Measurements from ENCODE around the gene SYT14. TPM values are rescaled to one million over a fixed set of nuclear protein-coding genes. Genes with fewer than 3 reads are reported as not detected.

The SYT14 gene
- polyA plus RNA-seq, 3 donors: not detected

- H3K36me3 Mint-ChIP-seq: no peaks in the 10 kb centered on the region
- H3K4me1 ChIP-seq (ENCODE audit: control insufficient read depth in 1 of 2, insufficient read depth in 2 of 2, low read length in 2 of 2): no peaks in the 10 kb centered on the region
- H3K4me3 Mint-ChIP-seq: no peak overlapping the region
- peaks cover 2 to 8% (median 4%) of the 10 kb centered on the region in 3 donors for H3K27me3 Mint-ChIP-seq (ENCODE audit: low read depth in 3 of 3)
- no peak overlapping the region for H3K9ac ChIP-seq (ENCODE audit: insufficient read depth, low read length, poor library complexity, severe bottlenecking)
- H3K27me3 ChIP-seq (ENCODE audit: control insufficient read depth in 2 of 2, insufficient read depth in 2 of 2, low read length in 2 of 2): no peaks in the 10 kb centered on the region
- H3K9me3 Mint-ChIP-seq: peaks cover 0 to 2% (median 0%) of the 10 kb centered on the region in 7 donors
- no peaks in the 10 kb centered on the region for H3K36me3 ChIP-seq (replicated peaks in 1 of 2; ENCODE audit: control insufficient read depth in 1 of 2, insufficient read depth in 2 of 2, low read length in 2 of 2)
- H3K4me1 Mint-ChIP-seq: no peaks in the 10 kb centered on the region
- DNase-seq: no peak
- no peak overlapping the region for H3K27ac Mint-ChIP-seq
- no peak overlapping the region for H3K27ac ChIP-seq (ENCODE audit: low read depth in 1 of 2, low read length in 2 of 2)
- intact Hi-C loops (cut with micrococcal nuclease): no loop called here
- TF ChIP-seq CTCF (IDR thresholded peaks at IDR 0.05): no peak
- H3K9me3 ChIP-seq (replicated peaks in 1 of 2; ENCODE audit: control insufficient read depth in 1 of 2, insufficient read depth in 1 of 2, low read length in 2 of 2): peaks cover 0 to 2% of the 10 kb centered on the region in 2 donors
- no peaks in the 10 kb centered on the region for H3K79me2 ChIP-seq (ENCODE audit: insufficient read depth, low read length)
- WGBS (ENCODE audit: insufficient coverage): 100% methylated on average over 2 of the region's 3 CpGs
- H3K4me3 ChIP-seq (replicated peaks in 1 of 3; ENCODE audit: low read depth in 2 of 3, low read length in 3 of 3): no peak overlapping the region
- no peak overlapping the region for H3K4me2 ChIP-seq (replicated peaks; ENCODE audit: extremely low read depth, low read length, poor library complexity, severe bottlenecking)
- no peaks in the 10 kb centered on the region for H4K20me1 ChIP-seq (ENCODE audit: insufficient read depth, low read length)
- H2AFZ ChIP-seq (ENCODE audit: insufficient read depth, low read depth, low read length, poor library complexity, severe bottlenecking): no peak overlapping the region
These were observed 45.9 kb downstream of the SYT14 start for GRCh38 chr1:209983953-209984352.

GRCh38 chr1:209985002-209985401 lies 47.0 kb downstream of the SYT14 start:
- DNase-seq: no peak
- no peak for TF ChIP-seq CTCF (IDR thresholded peaks at IDR 0.05)
- no peaks in the 10 kb centered on the region for H3K36me3 Mint-ChIP-seq
- H3K27me3 Mint-ChIP-seq (ENCODE audit: low read depth in 3 of 3): peaks cover 2 to 8% (median 4%) of the 10 kb centered on the region in 3 donors
- Histone ChIP-seq H3K4me2 (replicated peaks; ENCODE audit: extremely low read depth, low read length, poor library complexity, severe bottlenecking) (no peak overlapping the region), H3K36me3 (replicated peaks in 1 of 2; ENCODE audit: control insufficient read depth in 1 of 2, insufficient read depth in 2 of 2, low read length in 2 of 2) (no peaks in the 10 kb centered on the region), H3K4me3 (replicated peaks in 1 of 3; ENCODE audit: low read depth in 2 of 3, low read length in 3 of 3) (no peak overlapping the region), H4K20me1 (ENCODE audit: insufficient read depth, low read length) (no peaks in the 10 kb centered on the region), H3K9ac (ENCODE audit: insufficient read depth, low read length, poor library complexity, severe bottlenecking) (no peak overlapping the region), H2AFZ (ENCODE audit: insufficient read depth, low read depth, low read length, poor library complexity, severe bottlenecking) (no peak overlapping the region), H3K9me3 (replicated peaks in 1 of 2; ENCODE audit: control insufficient read depth in 1 of 2, insufficient read depth in 1 of 2, low read length in 2 of 2) (peaks cover 0 to 2% of the 10 kb centered on the region in 2 donors), H3K27ac (ENCODE audit: low read depth in 1 of 2, low read length in 2 of 2) (no peak overlapping the region), H3K4me1 (ENCODE audit: control insufficient read depth in 1 of 2, insufficient read depth in 2 of 2, low read length in 2 of 2) (no peaks in the 10 kb centered on the region), H3K79me2 (ENCODE audit: insufficient read depth, low read length) (no peaks in the 10 kb centered on the region), H3K27me3 (ENCODE audit: control insufficient read depth in 2 of 2, insufficient read depth in 2 of 2, low read length in 2 of 2) (no peaks in the 10 kb centered on the region)
- H3K27ac Mint-ChIP-seq: no peak overlapping the region
- 94% methylated on average over 3 of the region's 3 CpGs for WGBS (ENCODE audit: insufficient coverage)
- H3K4me1 Mint-ChIP-seq: no peaks in the 10 kb centered on the region
- intact Hi-C loops (cut with micrococcal nuclease): no loop called here
- peaks cover 0 to 2% (median 0%) of the 10 kb centered on the region in 7 donors for H3K9me3 Mint-ChIP-seq
- H3K4me3 Mint-ChIP-seq: no peak overlapping the region

All from CD14-positive monocyte (primary cell).